H1 (cell line): ENCODE measurements around the gene AHRR. TPM values are rescaled to one million over a fixed set of nuclear protein-coding genes. Genes with fewer than 3 reads are reported as not detected.

ENCODE experiments used
- CTCF ChIA-PET: fragments of 300-600 bp; sonication (Branson Sonifier 250); formaldehyde crosslinking; loops from one replicate; lab custom pipeline; 2021; ENCODE audit not compliant: partially characterized antibody; lab: Charles Lee
- POLR2A ChIA-PET: fragments of 300-600 bp; sonication (Branson Sonifier 250); formaldehyde crosslinking; loops from one replicate; lab custom pipeline; 2021; ENCODE audit warnings: inconsistent platforms; ENCODE audit not compliant: partially characterized antibody; lab: Charles Lee
- DNase-seq, 2 experiments: peaks; one replicate each; pipeline versions ENCODE4 v3.0.0 to v3.0.0-alpha.2; 2010 to 2022; ENCODE audit warnings: low spot score in 2 of 2, low read depth in 1 of 2, mixed read lengths in 1 of 2
- FAIRE-seq: peaks from 2 replicates; lab custom pipeline; 2011; peaks lifted over from hg19 to GRCh38; lab: Jason Lieb, UNC
- H2AFZ ChIP-seq: 2 replicates; pipeline ENCODE4 v1.8.1; 2012; ENCODE audit warnings: low read length, inconsistent platforms
- H2AK5ac ChIP-seq: 2 replicates; pipeline ENCODE4 v1.6.1; 2013; ENCODE audit warnings: low read depth, low read length
- H2BK120ac ChIP-seq: replicated peaks from 2 replicates; pipeline ENCODE3; 2013; ENCODE audit warnings: low read depth, low read length, inconsistent platforms
- H2BK12ac ChIP-seq: 2 replicates; pipeline ENCODE4 v1.6.1; 2013; ENCODE audit warnings: low read depth, low read length
- H2BK15ac ChIP-seq: 2 replicates; pipeline ENCODE4 v1.6.1; 2013; ENCODE audit warnings: low read length
- H2BK20ac ChIP-seq: 2 replicates; pipeline ENCODE4 v1.6.1; 2013; ENCODE audit warnings: low read length
- H2BK5ac ChIP-seq: 2 replicates; pipeline ENCODE4 v1.6.1; 2013; ENCODE audit warnings: low read depth, low read length
- H3K14ac ChIP-seq: 2 replicates; pipeline ENCODE4 v1.6.1; 2013; ENCODE audit warnings: inconsistent platforms; ENCODE audit not compliant: insufficient read length
- H3K18ac ChIP-seq: 2 replicates; pipeline ENCODE4 v1.6.1; 2013; ENCODE audit warnings: low read length; ENCODE audit errors: extremely low read depth
- H3K23ac ChIP-seq: 2 replicates; pipeline ENCODE4 v1.6.1; 2013; ENCODE audit warnings: inconsistent platforms; ENCODE audit not compliant: insufficient read length
- H3K23me2 ChIP-seq: 2 replicates; pipeline ENCODE4 v1.6.1; 2013; ENCODE audit warnings: low read depth, low read length
- H3K27ac ChIP-seq: 2 replicates; pipeline ENCODE4 v1.6.1; 2011; ENCODE audit warnings: low read depth, low read length, inconsistent platforms
- H3K27me3 ChIP-seq, 4 experiments: replicated peaks in 1 of 4; 1 replicate in 1 of 4; 2 replicates in 3 of 4; pipeline versions ENCODE4 v1.6.1 to v1.8.1; 2011 to 2013; ENCODE audit warnings: low read length in 3 of 4, mild to moderate bottlenecking in 3 of 4, inconsistent platforms in 2 of 4, mixed read lengths in 2 of 4, moderate library complexity in 1 of 4; ENCODE audit not compliant: control insufficient read depth in 3 of 4, insufficient read depth in 3 of 4; ENCODE audit errors: extremely low read depth in 1 of 4
- H3K36me3 ChIP-seq, 4 experiments: 2 replicates each; pipeline versions ENCODE4 v1.6.1 to v1.8.1; 2011 to 2013; ENCODE audit warnings: mild to moderate bottlenecking in 4 of 4, low read length in 3 of 4, moderate library complexity in 2 of 4, control low read depth in 1 of 4, inconsistent platforms in 1 of 4; ENCODE audit not compliant: insufficient read depth in 4 of 4, control insufficient read depth in 2 of 4
- H3K4ac ChIP-seq: replicated peaks from 2 replicates; pipeline ENCODE3; 2013; ENCODE audit warnings: low read length, low read depth, mixed read lengths, inconsistent platforms; ENCODE audit not compliant: insufficient read length
- H3K4me1 ChIP-seq, 4 experiments: replicated peaks in 1 of 4; 1 replicate in 1 of 4; 2 replicates in 3 of 4; pipeline versions ENCODE4 v1.6.1 to v1.8.1; 2011 to 2013; ENCODE audit warnings: low read length in 3 of 4, inconsistent platforms in 2 of 4, mixed read lengths in 1 of 4; ENCODE audit not compliant: insufficient read depth in 4 of 4, control insufficient read depth in 3 of 4
- H3K4me2 ChIP-seq, 2 experiments: 2 replicates each; pipeline versions ENCODE4 v1.6.1 to v1.8.1; 2011 to 2013; ENCODE audit warnings: low read depth in 2 of 2, low read length in 2 of 2, control low read depth in 1 of 2, inconsistent platforms in 1 of 2, mild to moderate bottlenecking in 1 of 2; ENCODE audit not compliant: insufficient read depth in 1 of 2
- H3K4me3 ChIP-seq, 4 experiments: fragments of 200-600, 300-600 bp in 1 of 4; sonication (generic), shearing (Covaris generic), sonication (Bioruptor Twin) in 1 of 4; 2 replicates each; pipeline versions ENCODE4 v1.5.1 to v1.8.1; 2011 to 2016; ENCODE audit warnings: low read length in 4 of 4, low read depth in 3 of 4, control low read depth in 2 of 4, inconsistent platforms in 2 of 4, mild to moderate bottlenecking in 2 of 4, mixed read lengths in 1 of 4, moderate library complexity in 1 of 4; ENCODE audit not compliant: insufficient read depth in 2 of 4; ENCODE audit errors: extremely low read depth in 1 of 4
- H3K56ac ChIP-seq: replicated peaks from 2 replicates; pipeline ENCODE3; 2013; ENCODE audit warnings: low read depth, mild to moderate bottlenecking, mixed read lengths, low read length, inconsistent platforms; ENCODE audit not compliant: insufficient read length
- H3K79me1 ChIP-seq: 2 replicates; pipeline ENCODE4 v1.6.1; 2013; ENCODE audit warnings: low read depth, low read length, control low read depth
- H3K79me2 ChIP-seq, 2 experiments: 2 replicates each; pipeline versions ENCODE4 v1.6.1 to v1.8.1; 2012 to 2013; ENCODE audit warnings: low read length in 2 of 2, mild to moderate bottlenecking in 2 of 2, inconsistent platforms in 1 of 2; ENCODE audit not compliant: insufficient read depth in 2 of 2, control insufficient read depth in 1 of 2
- H3K9ac ChIP-seq, 4 experiments: replicated peaks in 1 of 4; 1 replicate in 1 of 4; 2 replicates in 3 of 4; pipeline versions ENCODE4 v1.6.1 to v1.8.1; 2011 to 2013; ENCODE audit warnings: low read depth in 3 of 4, low read length in 3 of 4, control low read depth in 2 of 4, mild to moderate bottlenecking in 2 of 4, moderate library complexity in 2 of 4, inconsistent platforms in 1 of 4; ENCODE audit errors: extremely low read depth in 1 of 4
- H3K9me3 ChIP-seq, 2 experiments: 2 replicates each; pipeline versions ENCODE4 v1.6.1 to v1.8.1; 2012 to 2013; ENCODE audit warnings: mild to moderate bottlenecking in 2 of 2, moderate library complexity in 2 of 2, control low read depth in 1 of 2, inconsistent platforms in 1 of 2, low read depth in 1 of 2, low read length in 1 of 2, mixed read lengths in 1 of 2; ENCODE audit not compliant: insufficient read depth in 2 of 2
- H4K20me1 ChIP-seq, 2 experiments: replicated peaks in 1 of 2; 2 replicates each; pipeline versions ENCODE3 to v1.8.1; 2011 to 2013; ENCODE audit warnings: inconsistent platforms in 2 of 2, low read length in 2 of 2, mild to moderate bottlenecking in 1 of 2; ENCODE audit not compliant: insufficient read depth in 2 of 2, control insufficient read depth in 1 of 2
- H4K5ac ChIP-seq: 2 replicates; pipeline ENCODE4 v1.6.1; 2013; ENCODE audit warnings: low read length, low read depth, mixed read lengths, inconsistent platforms; ENCODE audit not compliant: insufficient read length
- H4K8ac ChIP-seq: 2 replicates; pipeline ENCODE4 v1.8.0; 2013; ENCODE audit warnings: mild to moderate bottlenecking, moderate library complexity, low read length, inconsistent platforms; ENCODE audit not compliant: insufficient read depth; ENCODE audit errors: extremely low read depth
- H4K91ac ChIP-seq: replicated peaks from 2 replicates; pipeline ENCODE3; 2013; ENCODE audit warnings: low read length, mixed read lengths, inconsistent platforms; ENCODE audit not compliant: insufficient read length
- BCL11A ChIP-seq, 2 experiments: IDR thresholded peaks; one replicate each; pipeline ENCODE4 v1.6.1; 2011; ENCODE audit warnings: low read depth in 2 of 2, low read length in 2 of 2, mild to moderate bottlenecking in 2 of 2
- CBX5 ChIP-seq: fragments of 300-800, 300-1000 bp; sonication (generic); IDR thresholded peaks from 2 replicates; pipeline ENCODE4 v1.7.1; 2016; ENCODE audit warnings: antibody characterized with exemption, low read length, low read depth
- CTBP2 ChIP-seq: IDR thresholded peaks from 2 replicates; pipeline ENCODE4 v1.7.0; 2011; ENCODE audit warnings: borderline replicate concordance, mild to moderate bottlenecking, moderate library complexity, mixed read lengths, low read length; ENCODE audit not compliant: insufficient read depth, insufficient read length
- EP300 ChIP-seq, 2 experiments: IDR thresholded peaks; 1 replicate in 1 of 2; 2 replicates in 1 of 2; pipeline ENCODE4 v1.6.1; 2011 to 2012; ENCODE audit warnings: low read depth in 2 of 2, low read length in 2 of 2, mild to moderate bottlenecking in 2 of 2, borderline replicate concordance in 1 of 2, inconsistent platforms in 1 of 2, moderate library complexity in 1 of 2
- GABPA ChIP-seq: IDR thresholded peaks from 2 replicates; pipeline ENCODE4 v1.6.1; 2011; ENCODE audit warnings: mild to moderate bottlenecking, low read length, moderate library complexity, borderline replicate concordance; ENCODE audit not compliant: insufficient read depth
- GTF2F1 ChIP-seq: IDR thresholded peaks from 2 replicates; pipeline ENCODE4 v1.6.1; 2012; ENCODE audit warnings: low read depth, low read length, improper control_type of control experiment, borderline replicate concordance
- JUND ChIP-seq: IDR thresholded peaks from 2 replicates; pipeline ENCODE4 v1.6.1; 2011; ENCODE audit warnings: mild to moderate bottlenecking, improper control_type of control experiment, low read length
- POLR2A ChIP-seq, 2 experiments: IDR thresholded peaks; 1 replicate in 1 of 2; 2 replicates in 1 of 2; pipeline ENCODE4 v1.6.1; 2011; ENCODE audit warnings: low read depth in 2 of 2, low read length in 2 of 2, mild to moderate bottlenecking in 2 of 2; ENCODE audit errors: control extremely low read depth in 1 of 2
- RXRA ChIP-seq: IDR thresholded peaks from 2 replicates; pipeline ENCODE4 v1.6.1; 2011; ENCODE audit warnings: low read depth, mild to moderate bottlenecking, low read length, moderate library complexity; ENCODE audit not compliant: insufficient read depth
- SIRT6 ChIP-seq: IDR thresholded peaks from one replicate; pipeline ENCODE4 v1.7.1; 2012; ENCODE audit warnings: low read length, inconsistent platforms
- SP2 ChIP-seq: IDR thresholded peaks from 2 replicates; pipeline ENCODE4 v1.6.1; 2012; ENCODE audit warnings: mild to moderate bottlenecking, low read length, inconsistent platforms
- SP4 ChIP-seq: IDR thresholded peaks from 2 replicates; pipeline ENCODE4 v1.6.1; 2012; ENCODE audit warnings: low read length, inconsistent platforms
- TAF1 ChIP-seq: IDR thresholded peaks from 2 replicates; pipeline ENCODE4 v1.6.1; 2011; ENCODE audit warnings: mild to moderate bottlenecking, low read depth, low read length
- WGBS, 2 experiments: shearing (Covaris generic) in 1 of 2; methylation state at CpG; one replicate each; pipeline versions ENCODE4 v1.1.6 to v1.1.7; 2013 to 2015; ENCODE audit warnings: low lambda C conversion rate in 2 of 2, mixed read lengths in 2 of 2, inconsistent platforms in 1 of 2, low coverage in 1 of 2, missing lambda C conversion rate in 1 of 2; ENCODE audit not compliant: insufficient replicate concordance in 2 of 2, insufficient coverage in 1 of 2, insufficient read length in 1 of 2; ENCODE audit errors: extremely low coverage in 1 of 2, missing lambda C conversion rate in 1 of 2; 5-methylcytosine and 5-hydroxymethylcytosine counted together
- polyA plus RNA-seq, 7 experiments: library from polyadenylated mRNA; depleted of rRNA in 3 of 7; stranded (reverse) in 5 of 7; unstranded in 2 of 7; fragments of >200 nt in 5 of 7; fragments of 200-250 nt in 2 of 7; gene quantifications; 1 replicate in 5 of 7; 2 replicates in 1 of 7; 4 replicates in 1 of 7; pipeline versions ENCODE4 v1.2.1 to v1.2.3, GENCODE V29; 2011 to 2013; ENCODE audit warnings: missing spikeins in 2 of 7, mixed read lengths in 2 of 7
- total RNA-seq: library from RNA; stranded (reverse); fragmentation: NEBNext Ultra II Directional; extraction: Animal tissue kit (Norgen Biotek cat#: 25700); gene quantifications from 2 replicates; pipeline ENCODE4 v1.2.1, GENCODE V29; 2021
- TF ChIP-seq, protein P1 (sequence below): IDR thresholded peaks from 2 replicates; pipeline ENCODE4 v1.6.1; 2012; ENCODE audit warnings: inconsistent platforms

Gene AHRR
- total and polyA plus RNA-seq, 2 of the 8 experiments (the other 6 are each of a cell fraction or from before 2014, with no cell fraction given), result 0.41 to 0.80 TPM

DNA sequence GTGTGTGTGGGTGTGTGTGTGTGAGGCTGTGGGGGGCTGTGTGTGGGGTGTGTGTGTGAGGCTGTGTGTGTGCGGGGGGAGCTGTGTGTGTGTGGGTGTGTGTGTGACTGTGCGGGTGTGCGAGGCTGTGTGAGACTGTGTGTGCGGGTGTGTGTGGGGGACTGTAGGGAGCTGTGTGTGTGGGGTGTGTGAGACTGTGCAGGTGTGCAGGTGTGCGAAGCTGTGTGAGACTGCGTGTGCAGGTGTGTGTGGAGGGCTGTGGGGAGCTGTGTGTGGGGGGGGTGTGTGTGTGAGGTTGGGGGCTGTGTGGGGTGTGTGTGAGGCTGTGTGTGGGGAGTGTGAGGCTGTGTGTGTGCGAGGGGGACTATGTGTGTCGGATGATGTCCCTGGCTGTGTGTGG lies 23.2 kb downstream of the AHRR start:
- peaks cover 16% of the 10 kb centered on the region; the same call in 1 of the 2 replicates for H3K23me2 ChIP-seq
- 0 out of 2 replicates have a peak overlapping the region, but pooled peaks have one; percentile 65 for H2AK5ac ChIP-seq
- FAIRE-seq, result no peak
- H3K9me3 ChIP-seq, result no peaks in the 10 kb centered on the region; a peak in 1 of 4 replicates
- peaks cover 0 to 18% (median 16%) of the 10 kb centered on the region in 4 experiments; a peak in 6 of 7 replicates for H3K27me3 ChIP-seq
- no peak overlapping the region for H3K4me3 ChIP-seq
- no peak overlapping the region for H2BK120ac ChIP-seq
- DNase-seq, result no peak
- no peak overlapping the region for H2AFZ ChIP-seq
- H3K56ac ChIP-seq, result no peak overlapping the region
- no peak overlapping the region for H3K14ac ChIP-seq
- 98% methylated on average over 5 of the region's 8 CpGs; no CpG with 5 or more reads in 1 of the 2 experiments for WGBS, 2 experiments
- no peak overlapping the region for H3K9ac ChIP-seq
- H3K79me1 ChIP-seq, result no peaks in the 10 kb centered on the region
- H2BK5ac ChIP-seq, result no peak overlapping the region
- H2BK20ac ChIP-seq, result no peak overlapping the region
- peak overlapping the region in 1 of 2 experiments; percentile 48; a peak in 1 of 4 replicates for H3K4me2 ChIP-seq
- no peaks in the 10 kb centered on the region for H3K79me2 ChIP-seq
- H4K5ac ChIP-seq, result no peak overlapping the region
- H4K91ac ChIP-seq, result no peak overlapping the region
- no peak overlapping the region for H2BK12ac ChIP-seq
- POLR2A ChIA-PET, result interaction anchor here (1.1 kb wide), 2 partner anchors 22 to 25 kb away, joined by 3 to 4 read pairs; no protein-coding TSS in a partner anchor
- CTCF ChIA-PET, result interaction anchor here (1.1 kb wide), 1 partner anchor 86 kb away, joined by 3 read pairs; no protein-coding TSS in a partner anchor
- H3K4me1 ChIP-seq, result peaks cover 0 to 14% (median 7%) of the 10 kb centered on the region in 4 experiments; a peak in 6 of 7 replicates
- no peak overlapping the region for H2BK15ac ChIP-seq
- H3K36me3 ChIP-seq, result no peaks in the 10 kb centered on the region
- H3K23ac ChIP-seq, result no peak overlapping the region
- H4K8ac ChIP-seq, result no peak overlapping the region
- H3K4ac ChIP-seq, result no peak overlapping the region
- H4K20me1 ChIP-seq, result peaks cover 0 to 3% of the 10 kb centered on the region in 2 experiments
- no peak overlapping the region for H3K27ac ChIP-seq
- no peak overlapping the region for H3K18ac ChIP-seq
- TF ChIP-seq TAF1 (no peak), SP4 (no peak), GABPA (no peak), RXRA (no peak), SP2 (no peak), JUND (no peak), CTBP2 (no peak), POLR2A (IDR thresholded peaks at IDR 0.05; ENCODE audit: control extremely low read depth in 1 of 2, low read depth in 2 of 2, low read length in 2 of 2) (no peak), GTF2F1 (no peak), SIRT6 (no peak), CBX5 (no peak), EP300 (IDR thresholded peaks at IDR 0.05; ENCODE audit: borderline replicate concordance in 1 of 2, low read depth in 2 of 2, low read length in 2 of 2) (no peak), BCL11A (IDR thresholded peaks at IDR 0.05; ENCODE audit: low read depth in 2 of 2, low read length in 2 of 2) (no peak)
- TF ChIP-seq, protein P1, sequence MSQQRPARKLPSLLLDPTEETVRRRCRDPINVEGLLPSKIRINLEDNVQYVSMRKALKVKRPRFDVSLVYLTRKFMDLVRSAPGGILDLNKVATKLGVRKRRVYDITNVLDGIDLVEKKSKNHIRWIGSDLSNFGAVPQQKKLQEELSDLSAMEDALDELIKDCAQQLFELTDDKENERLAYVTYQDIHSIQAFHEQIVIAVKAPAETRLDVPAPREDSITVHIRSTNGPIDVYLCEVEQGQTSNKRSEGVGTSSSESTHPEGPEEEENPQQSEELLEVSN, result no peak
